HUDEP-2 (cell line): ENCODE measurements around the gene ADGRG1.

Source experiments
- DNase-seq, 76 experiments: peaks; one replicate each; lab custom pipeline; 2025; ENCODE audit not compliant: unreplicated experiment in 76 of 76; lab: John Stamatoyannopoulos, UW

Gene ADGRG1

DNA sequence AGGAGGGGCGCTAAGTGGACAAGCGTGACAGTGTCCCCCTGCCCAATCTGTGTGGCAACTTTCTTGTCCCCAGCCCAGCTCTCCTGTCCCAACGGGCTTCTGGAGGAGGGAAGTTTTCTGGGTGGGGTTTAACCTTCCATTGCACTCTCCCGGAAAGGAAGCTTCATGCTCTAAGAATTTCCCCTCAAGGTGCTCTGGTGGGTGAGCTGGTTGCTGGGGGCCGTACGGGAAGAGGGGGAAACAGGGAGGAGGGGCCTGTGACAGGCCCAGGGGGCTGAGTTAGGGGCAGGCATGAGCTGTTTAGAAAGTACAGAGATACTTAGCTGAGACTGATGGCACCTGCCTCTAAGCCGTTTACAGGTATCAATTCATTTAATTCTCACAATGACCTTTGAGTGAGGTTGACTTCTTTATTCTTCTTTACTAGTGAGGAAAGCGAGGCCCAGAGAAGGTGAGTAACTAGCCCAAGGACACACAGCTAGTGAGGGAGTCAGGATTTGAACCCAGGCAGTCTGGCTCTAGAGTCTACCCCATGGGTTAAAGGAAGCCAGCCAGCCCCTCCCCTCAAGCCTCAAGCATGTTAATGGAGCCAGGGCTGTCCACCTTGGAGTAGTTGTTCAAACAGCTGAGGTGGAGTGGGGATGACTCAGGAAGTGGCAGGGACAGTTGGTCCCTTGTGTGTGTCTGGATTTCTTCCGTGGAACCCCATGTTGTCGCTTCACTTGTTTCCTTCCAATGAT is 18.9 kb downstream of the ADGRG1 start:
- DNase-seq: no peak

DNA sequence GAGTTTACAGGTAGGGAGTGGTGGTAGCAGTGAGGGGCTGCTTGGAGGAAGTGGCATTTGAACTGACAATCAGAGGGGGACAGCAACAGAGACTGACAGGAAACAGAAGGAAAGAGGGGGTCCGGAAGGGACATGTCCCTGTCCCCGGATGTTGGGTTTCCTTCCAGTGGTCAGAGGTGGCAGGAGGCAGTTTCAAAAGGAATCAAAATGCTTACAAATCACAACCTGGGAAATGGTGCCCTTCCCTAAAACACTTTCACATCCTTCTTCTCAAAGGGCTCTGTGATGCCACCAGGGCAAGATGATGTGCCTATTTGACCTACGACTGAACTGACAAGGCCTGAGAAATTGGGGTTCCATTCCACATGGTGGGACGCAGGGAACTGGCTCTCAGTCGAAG is 19.7 kb downstream of the ADGRG1 start:
- DNase-seq: no peak

DNA sequence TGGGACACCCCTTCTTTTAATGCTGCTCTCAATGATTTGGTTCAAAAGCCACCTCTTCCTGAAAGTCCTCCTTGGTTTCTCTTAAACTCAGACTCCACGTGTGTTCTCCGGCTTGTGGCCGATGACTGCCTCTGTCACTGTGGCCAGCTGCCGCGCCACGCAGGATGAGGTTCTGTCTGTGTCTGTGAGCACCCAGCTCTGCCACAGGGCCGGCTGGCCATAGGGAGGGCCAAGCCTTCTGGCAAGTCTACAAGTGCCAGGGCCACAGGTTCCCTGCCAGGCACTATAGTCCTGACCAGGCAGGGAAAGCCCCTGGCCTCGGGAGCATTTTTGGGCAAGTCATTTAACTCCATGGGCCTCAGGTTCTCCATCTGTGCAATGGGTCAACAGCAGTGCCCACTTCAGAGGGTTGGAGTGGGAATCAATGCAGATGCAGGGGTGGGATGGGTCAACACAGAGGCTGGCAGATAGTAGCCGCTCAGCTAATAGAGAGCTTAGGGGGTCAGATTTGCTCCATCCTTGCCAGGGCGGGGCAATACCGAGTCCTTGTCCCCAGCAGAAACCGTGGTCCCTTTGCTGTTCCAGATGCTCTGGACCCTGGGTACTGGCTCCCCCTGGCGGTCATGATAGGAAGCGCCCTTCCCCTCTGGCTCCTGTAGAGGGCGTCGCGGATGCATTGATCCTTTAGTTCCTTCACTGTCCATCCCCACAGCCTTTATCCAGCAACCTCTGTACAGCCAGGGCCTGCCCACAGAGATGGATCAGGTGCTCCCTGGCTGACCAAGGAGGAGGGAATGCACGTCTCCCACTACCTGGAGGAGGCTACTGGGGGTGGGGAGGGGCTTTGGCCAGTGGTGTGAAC is 20.4 kb downstream of the ADGRG1 start:
- peak in 70 of 76 experiments; percentile 5 to 86 (median 61) for DNase-seq

DNA sequence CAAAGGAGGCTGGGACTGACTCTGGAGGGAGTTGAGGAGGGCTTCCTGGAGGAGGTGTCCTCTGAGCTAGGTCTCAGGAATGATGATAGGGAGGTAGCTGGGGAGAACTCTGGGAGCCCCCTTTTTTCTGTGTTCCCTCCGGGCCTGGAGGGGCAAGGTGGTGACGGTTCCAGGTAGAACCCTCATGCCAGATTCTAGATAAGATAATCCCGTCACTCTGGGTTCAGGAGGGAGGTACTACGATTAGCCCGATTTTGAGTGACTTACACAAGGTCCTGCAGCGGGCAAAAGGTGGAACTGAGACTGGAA is 21.0 kb downstream of the ADGRG1 start:
- no peak for DNase-seq

DNA sequence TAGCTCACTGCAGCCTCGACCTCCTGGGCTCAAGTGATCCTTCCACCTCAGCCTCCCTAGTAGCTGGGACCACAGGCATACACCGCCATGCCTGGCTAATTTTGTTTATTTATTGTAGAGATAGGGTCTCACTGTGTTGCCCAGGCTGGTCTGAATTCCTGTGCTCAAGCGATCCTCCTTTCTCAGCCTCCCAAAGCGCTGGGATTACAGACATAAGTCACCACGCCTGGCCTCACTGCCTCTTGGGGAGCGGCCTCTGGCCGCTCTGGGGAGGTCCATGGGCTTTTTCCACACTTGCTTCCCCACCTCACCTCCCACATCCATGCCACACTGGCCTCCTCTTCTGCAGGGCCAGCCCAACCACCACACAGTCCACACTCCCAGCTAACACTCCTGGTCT is 21.4 kb downstream of the ADGRG1 start:
- DNase-seq: no peak

DNA sequence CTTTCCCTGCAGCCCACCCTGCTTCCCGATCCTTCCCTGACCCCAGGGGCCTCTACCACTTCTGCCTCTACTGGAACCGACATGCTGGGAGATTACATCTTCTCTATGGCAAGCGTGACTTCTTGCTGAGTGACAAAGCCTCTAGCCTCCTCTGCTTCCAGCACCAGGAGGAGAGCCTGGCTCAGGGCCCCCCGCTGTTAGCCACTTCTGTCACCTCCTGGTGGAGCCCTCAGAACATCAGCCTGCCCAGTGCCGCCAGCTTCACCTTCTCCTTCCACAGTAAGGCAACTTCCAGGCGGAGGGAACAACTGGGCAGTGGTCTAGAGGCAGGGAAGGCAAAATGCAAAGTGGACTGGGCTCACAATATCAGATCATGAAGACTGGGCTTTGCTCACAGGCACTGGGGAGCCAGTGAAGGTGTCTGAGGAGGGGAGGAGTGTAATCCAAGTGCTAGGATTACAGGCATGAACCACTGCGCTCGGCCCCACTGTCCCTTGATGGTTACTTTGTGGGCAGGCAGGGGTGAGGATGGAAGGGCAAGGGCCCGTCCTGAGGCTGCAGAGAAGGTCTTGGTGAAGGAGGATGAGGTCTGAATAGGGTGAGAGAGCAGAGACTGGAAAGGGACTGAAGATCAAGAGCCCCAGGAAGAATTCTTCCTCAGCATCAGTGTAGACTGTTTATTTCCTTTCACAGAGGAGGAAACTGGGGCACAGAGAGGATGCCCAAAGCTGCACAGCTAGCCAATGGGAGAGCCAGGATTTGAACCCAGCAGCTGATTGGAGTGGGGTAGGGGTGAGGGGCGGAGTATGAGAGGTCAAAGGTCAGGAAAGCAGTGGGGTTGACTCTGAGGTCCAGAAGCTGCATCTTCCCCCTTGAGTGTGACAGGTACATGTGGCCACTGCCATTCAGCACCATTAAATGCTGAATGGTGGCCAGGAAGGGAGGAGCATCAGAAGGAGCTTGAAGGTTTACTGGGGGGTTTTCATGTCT is 23.2 kb downstream of the ADGRG1 start:
- no peak for DNase-seq

DNA sequence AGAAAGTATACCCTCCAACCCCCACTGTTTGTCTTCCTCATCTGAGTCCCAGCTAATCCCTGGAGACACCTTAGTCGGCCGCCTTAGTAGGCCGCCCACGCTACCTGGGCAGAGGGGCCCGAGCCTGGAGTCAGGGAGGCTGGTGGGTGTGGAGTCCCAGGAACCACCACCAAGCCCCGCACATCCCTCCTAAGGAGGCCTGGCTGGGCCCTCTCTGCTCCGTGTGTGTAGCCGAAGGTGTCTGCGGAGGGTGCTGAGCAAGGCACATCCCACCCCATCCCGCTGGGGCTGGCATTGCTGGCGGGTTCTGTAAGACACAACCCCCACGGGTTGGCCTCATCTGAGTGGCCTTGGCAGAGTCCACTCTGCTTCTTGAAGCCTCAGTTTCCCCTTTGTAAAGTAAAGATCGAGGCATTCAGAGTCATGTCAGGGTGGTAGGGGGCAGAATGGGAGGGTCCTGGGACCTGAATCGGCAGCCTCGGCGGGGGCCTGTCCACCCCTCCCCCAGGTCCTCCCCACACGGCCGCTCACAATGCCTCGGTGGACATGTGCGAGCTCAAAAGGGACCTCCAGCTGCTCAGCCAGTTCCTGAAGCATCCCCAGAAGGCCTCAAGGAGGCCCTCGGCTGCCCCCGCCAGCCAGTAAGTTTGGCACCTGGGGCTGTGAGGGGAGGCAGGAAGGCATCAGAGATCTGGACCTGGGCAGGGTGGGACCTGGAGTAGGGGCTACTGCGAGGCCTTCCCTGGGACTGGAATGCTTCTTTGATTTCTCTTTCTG is 24.5 kb downstream of the ADGRG1 start:
- no peak for DNase-seq

DNA sequence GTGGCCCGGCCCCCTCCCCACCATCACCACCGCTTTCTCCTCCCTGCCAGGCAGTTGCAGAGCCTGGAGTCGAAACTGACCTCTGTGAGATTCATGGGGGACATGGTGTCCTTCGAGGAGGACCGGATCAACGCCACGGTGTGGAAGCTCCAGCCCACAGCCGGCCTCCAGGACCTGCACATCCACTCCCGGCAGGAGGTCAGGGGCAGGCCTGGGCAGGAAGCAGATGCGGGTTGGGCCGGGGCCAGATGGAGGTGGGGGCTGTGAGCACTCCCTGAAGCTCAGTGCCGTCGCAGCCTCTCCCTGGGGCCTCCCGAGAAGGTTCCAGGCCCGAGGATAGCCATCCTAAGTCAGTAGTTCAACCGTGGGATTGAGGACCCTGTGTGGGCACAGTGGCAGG is 25.5 kb downstream of the ADGRG1 start:
- no peak for DNase-seq

DNA sequence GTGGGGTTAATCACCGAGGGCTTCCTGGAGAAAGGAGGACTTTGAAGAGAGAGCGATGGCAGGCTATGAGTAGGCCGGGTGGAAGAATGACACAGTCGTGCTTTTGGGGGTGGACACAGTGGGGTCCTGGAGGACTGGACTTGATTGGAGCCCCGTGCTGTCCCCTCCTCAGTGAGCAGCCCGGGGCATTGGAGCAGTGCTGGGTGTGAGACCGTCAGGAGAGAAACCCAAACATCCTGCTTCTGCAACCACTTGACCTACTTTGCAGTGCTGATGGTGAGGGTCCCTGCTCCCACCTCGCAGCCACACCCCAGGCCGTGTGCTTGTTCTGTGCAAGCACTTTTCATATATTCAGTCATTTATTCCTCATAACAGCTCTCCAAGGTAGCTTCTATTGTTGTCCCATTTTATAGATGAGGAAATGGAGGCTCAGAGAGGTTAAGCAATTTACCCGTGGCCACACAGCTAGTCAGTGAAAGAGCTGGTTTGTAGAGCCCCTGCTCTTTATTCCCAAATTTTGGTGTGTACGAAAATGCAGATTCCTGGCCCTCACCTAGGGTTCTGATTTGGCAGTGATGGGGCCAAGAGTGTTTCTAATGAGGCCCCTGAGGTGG is 28.0 kb downstream of the ADGRG1 start:
- DNase-seq: no peak

DNA sequence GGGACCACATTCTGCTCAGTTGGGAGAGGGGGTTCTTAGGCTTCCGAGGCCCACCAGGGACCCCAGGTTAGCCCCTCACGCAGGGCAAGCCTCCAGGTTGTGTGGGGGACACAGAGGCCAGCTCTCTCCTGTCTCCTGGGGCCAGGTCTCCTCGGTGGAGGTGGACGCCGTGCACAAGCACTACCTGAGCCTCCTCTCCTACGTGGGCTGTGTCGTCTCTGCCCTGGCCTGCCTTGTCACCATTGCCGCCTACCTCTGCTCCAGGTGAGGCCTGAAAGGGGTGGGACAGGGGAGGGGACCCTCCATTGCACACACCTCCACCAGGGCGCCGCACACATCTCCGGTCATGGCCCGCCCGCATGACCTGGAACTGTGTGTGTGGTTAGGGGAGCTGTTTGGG is 28.8 kb downstream of the ADGRG1 start:
- DNase-seq: no peak

DNA sequence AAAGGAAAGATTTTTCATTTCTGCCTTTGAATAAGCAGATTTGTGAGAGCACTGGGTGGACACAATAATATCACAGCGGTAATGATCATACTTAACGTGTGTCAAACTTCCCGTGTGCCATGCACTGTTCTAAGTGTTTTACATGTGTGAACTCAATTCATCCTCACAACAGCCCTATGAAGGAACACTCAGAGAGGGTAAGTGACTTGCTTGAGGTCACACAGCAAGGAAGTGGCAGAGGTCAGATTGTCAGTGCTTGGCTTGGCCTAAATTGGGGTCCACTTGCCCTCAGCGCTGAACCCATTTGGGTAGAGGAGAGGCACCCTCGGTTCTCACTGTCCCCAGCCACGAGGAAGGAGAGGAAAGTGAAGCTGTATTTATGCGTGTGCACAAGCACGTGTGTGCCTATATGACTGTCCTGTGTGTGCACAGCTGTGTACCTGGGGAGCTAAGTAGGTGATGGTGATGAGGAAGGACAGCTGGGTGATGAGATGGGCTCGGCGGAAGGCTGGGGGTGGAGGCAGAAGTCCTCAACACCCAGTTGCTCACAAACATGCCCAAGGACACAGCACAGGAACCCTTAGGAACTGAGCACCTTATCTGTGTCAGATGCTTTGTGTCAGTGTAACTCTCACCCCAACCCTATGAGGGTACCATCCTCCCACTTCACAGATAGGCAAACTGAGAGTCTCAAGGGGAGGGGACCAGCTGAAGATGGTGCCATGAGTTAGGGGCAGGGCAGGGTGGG is 29.9 kb downstream of the ADGRG1 start:
- no peak for DNase-seq

DNA sequence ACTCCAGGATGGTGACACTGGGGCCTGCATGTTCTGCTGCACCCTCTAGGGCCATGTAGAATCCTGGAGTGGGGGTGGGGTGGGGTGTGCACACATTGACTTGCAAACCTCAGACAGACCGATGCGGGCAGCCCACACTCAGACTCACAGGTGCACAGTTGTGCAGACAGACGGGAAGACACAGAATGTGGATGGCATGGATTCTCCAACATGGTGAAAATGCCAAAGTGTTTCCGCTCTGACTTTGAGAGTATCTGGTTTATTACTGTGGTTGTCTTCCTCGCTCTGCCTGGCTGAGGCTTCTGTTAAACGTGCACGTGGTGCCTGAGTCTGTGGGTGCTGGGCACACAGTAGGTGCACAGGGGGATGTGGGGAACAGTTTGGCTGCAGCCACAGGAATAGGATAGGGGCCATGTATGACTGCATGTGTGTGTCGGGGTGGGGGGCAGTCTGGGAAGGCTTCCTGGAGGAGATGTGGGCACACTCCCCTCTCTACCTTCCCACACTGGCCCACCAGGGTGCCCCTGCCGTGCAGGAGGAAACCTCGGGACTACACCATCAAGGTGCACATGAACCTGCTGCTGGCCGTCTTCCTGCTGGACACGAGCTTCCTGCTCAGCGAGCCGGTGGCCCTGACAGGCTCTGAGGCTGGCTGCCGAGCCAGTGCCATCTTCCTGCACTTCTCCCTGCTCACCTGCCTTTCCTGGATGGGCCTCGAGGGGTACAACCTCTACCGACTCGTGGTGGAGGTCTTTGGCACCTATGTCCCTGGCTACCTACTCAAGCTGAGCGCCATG is 30.6 kb downstream of the ADGRG1 start:
- no peak for DNase-seq

DNA sequence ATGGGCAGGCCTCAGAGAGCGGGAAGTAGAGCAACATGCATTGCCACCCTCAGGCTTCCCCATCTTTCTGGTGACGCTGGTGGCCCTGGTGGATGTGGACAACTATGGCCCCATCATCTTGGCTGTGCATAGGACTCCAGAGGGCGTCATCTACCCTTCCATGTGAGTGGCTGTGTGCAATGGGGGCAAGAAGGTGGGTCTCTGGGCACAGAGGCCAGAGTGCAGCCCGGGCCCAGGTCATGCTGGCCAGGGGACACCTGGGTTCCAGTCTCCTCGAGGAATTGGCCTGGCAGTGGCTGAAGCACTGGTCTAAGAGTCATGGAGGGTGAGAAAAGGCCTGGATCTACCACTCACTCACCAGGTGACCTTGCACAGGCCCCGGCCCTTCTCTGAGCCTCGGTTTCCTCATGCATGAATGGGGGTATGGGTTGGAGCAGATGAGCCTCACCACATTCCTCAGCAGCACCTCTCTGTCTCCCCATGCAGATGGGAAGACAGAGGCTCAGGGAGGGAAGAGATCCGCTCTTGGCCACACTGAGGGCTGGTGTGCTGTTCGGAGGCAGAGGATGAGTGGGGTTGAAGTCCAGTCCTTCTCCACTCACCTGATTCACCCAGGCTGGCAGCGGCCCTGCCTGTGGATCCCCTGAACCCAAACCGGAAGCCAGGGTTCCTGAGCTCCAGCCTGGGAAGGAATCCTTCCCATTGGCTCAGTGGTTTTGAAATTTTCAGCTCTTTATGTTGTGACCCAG is 32.5 kb downstream of the ADGRG1 start:
- DNase-seq: no peak

DNA sequence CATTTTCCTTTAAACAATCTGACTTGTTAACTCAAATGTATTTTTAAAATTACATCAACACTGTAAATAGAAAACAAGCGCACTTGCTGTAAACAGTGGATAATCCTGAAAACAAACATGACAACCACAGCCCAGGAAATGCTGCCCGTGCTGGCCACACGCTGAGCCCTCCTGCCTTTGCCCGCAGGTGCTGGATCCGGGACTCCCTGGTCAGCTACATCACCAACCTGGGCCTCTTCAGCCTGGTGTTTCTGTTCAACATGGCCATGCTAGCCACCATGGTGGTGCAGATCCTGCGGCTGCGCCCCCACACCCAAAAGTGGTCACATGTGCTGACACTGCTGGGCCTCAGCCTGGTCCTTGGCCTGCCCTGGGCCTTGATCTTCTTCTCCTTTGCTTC is 33.1 kb downstream of the ADGRG1 start:
- no peak for DNase-seq

DNA sequence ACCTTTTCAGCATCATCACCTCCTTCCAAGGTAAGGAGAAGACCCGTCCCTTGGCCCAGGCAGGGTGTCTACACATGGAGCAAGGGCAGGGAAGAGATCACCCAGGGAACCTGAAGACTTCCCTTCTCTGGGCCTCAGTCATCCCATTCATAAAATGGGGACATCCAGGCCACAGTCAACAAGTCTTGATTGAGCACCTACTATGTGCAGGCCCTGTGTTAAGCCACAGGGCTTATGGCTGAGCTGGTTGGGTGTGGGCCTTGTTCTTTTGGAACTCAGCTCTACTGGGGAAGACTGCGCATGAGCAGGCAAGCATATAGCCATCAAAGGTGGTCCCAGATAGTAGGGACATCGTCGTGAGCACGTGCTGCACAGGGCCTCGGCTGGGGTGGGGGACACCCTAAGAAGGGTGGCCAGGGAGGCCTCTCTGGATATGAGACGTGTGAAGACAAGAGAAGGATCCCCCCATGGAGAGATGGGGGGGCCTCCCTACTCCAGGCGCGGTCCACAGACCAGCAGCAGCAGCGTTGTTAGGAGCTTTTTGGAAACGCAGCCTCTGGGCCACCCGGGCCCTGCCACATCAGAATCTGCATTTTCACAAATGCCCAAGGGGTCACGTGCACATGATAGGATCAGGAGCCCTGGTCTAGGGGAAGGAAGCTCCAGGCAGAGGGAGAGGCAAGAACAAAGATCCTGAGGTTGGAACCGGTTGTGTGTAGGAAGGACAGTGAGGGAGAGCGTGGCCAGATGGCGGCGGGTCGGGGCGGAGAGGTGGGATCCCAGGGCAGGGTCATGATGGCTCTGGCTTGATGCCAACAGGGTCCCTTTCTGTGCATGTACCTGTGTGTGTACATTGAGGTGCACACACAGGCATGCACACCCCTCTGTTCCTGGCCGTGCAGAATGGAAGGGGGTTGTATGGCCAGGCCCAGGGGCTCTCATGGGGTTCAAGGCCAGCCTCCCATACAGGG is 33.8 kb downstream of the ADGRG1 start:
- no peak for DNase-seq

DNA sequence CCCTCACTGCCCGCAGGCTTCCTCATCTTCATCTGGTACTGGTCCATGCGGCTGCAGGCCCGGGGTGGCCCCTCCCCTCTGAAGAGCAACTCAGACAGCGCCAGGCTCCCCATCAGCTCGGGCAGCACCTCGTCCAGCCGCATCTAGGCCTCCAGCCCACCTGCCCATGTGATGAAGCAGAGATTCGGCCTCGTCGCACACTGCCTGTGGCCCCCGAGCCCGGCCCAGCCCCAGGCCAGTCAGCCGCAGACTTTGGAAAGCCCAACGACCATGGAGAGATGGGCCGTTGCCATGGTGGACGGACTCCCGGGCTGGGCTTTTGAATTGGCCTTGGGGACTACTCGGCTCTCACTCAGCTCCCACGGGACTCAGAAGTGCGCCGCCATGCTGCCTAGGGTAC is 35.0 kb downstream of the ADGRG1 start:
- no peak for DNase-seq
